ENCODE results near the gene HRAS.

The HRAS gene

GRCh38 chr11:560305-561147, 25.1 kb upstream of the HRAS start, which contains the start of the genes LMNTD2 and RASSF7:
Gene LMNTD2 (minus strand): TSS chr11:560738. CDS start chr11:560716, 22 bp downstream.
Gene RASSF7 (plus strand): TSS chr11:560970. CDS start chr11:561769, 799 bp downstream.
- Histone ChIP-seq H4K20me1 (peaks cover 59% of the 10 kb centered on the region), H3K27ac (peak within 1 kb of the TSS; percentile 75)

GRCh38 chr11:559712-560304, 24.4 kb upstream of the HRAS start:
- Histone ChIP-seq H3K27me3 (peaks cover 44% of the 10 kb centered on the region), H3K4me1 (peaks cover 58% of the 10 kb centered on the region), H3K9me3 (no peaks in the 10 kb centered on the region), H4K20me1 (peaks cover 56% of the 10 kb centered on the region), H3K27ac (peak overlapping the region; percentile 75), H3K4me2 (peak overlapping the region; percentile 99), H3K36me3 (peaks cover 28% of the 10 kb centered on the region), H3K9ac (peak overlapping the region; percentile 77), H3K4me3 (peak overlapping the region; percentile 97)
- TF ChIP-seq Cebpa-rat (IDR thresholded peaks at IDR 0.05): no peak

More at GRCh38 chr11:560305-561147, 25.1 kb upstream of the HRAS start, which contains the start of the genes LMNTD2 and RASSF7:
- Histone ChIP-seq H3K4me1 (peaks cover 61% of the 10 kb centered on the region), H3K4me3 (peak within 1 kb of the TSS; percentile 97), H3K36me3 (peaks cover 31% of the 10 kb centered on the region), H3K9me3 (no peaks in the 10 kb centered on the region), H3K9ac (peak within 1 kb of the TSS; percentile 78), H3K4me2 (peak within 1 kb of the TSS; percentile 99), H3K27me3 (peaks cover 40% of the 10 kb centered on the region)
- no peak for TF ChIP-seq Cebpa-rat (IDR thresholded peaks at IDR 0.05)

- Histone ChIP-seq H3K4me3 (no peak overlapping the region), H3K9ac (no peak overlapping the region), H3K36me3 (peaks cover 22% of the 10 kb centered on the region), H3K9me3 (no peaks in the 10 kb centered on the region), H4K20me1 (peaks cover 51% of the 10 kb centered on the region), H3K27me3 (peaks cover 44% of the 10 kb centered on the region), H3K4me2 (0 out of 2 replicates have a peak overlapping the region, but pooled peaks have one; percentile 99), H3K4me1 (peaks cover 64% of the 10 kb centered on the region), H3K27ac (no peak overlapping the region)
- no peak for TF ChIP-seq Cebpa-rat (IDR thresholded peaks at IDR 0.05)
Measured at GRCh38 chr11:559020-559620, 23.7 kb upstream of the HRAS start.

- H3K4me1 ChIP-seq: peaks cover 64% of the 10 kb centered on the region
- peaks cover 15% of the 10 kb centered on the region; the same call in 1 of the 2 replicates for H3K36me3 ChIP-seq
- no peak overlapping the region for H3K4me2 ChIP-seq
- H4K20me1 ChIP-seq: peaks cover 45% of the 10 kb centered on the region
- no peak for TF ChIP-seq Cebpa-rat (IDR thresholded peaks at IDR 0.05)
- H3K9me3 ChIP-seq: no peaks in the 10 kb centered on the region
- no peak overlapping the region for H3K9ac ChIP-seq
- H3K4me3 ChIP-seq: no peak overlapping the region
- H3K27ac ChIP-seq: no peak overlapping the region
- peaks cover 44% of the 10 kb centered on the region for H3K27me3 ChIP-seq
Measured at GRCh38 chr11:558503-558902, 23.1 kb upstream of the HRAS start.

- no peak for TF ChIP-seq Cebpa-rat (IDR thresholded peaks at IDR 0.05)
- H3K9ac ChIP-seq: no peak overlapping the region
- peaks cover 6% of the 10 kb centered on the region; the same call in 1 of the 2 replicates for H3K36me3 ChIP-seq
- peaks cover 65% of the 10 kb centered on the region for H3K4me1 ChIP-seq
- no peak overlapping the region for H3K27ac ChIP-seq
- no peak overlapping the region for H3K4me2 ChIP-seq
- peaks cover 35% of the 10 kb centered on the region for H4K20me1 ChIP-seq
- H3K4me3 ChIP-seq: 0 out of 2 replicates have a peak overlapping the region, but pooled peaks have one; percentile 65
- no peaks in the 10 kb centered on the region for H3K9me3 ChIP-seq
- H3K27me3 ChIP-seq: peaks cover 44% of the 10 kb centered on the region
Measured at GRCh38 chr11:557328-558132, 22.2 kb upstream of the HRAS start.

GRCh38 chr11:556662-557256, 21.4 kb upstream of the HRAS start:
- TF ChIP-seq Cebpa-rat (IDR thresholded peaks at IDR 0.05): no peak
- peak overlapping the region; percentile 65 for H3K4me3 ChIP-seq
- no peaks in the 10 kb centered on the region for H3K36me3 ChIP-seq
- H3K9me3 ChIP-seq: no peaks in the 10 kb centered on the region
- peak overlapping the region; percentile 98 for H3K4me2 ChIP-seq
- peaks cover 44% of the 10 kb centered on the region for H3K27me3 ChIP-seq
- peaks cover 27% of the 10 kb centered on the region for H4K20me1 ChIP-seq
- H3K9ac ChIP-seq: no peak overlapping the region
- peaks cover 58% of the 10 kb centered on the region for H3K4me1 ChIP-seq
- no peak overlapping the region for H3K27ac ChIP-seq

- H3K4me2 ChIP-seq: peak overlapping the region; percentile 98
- H3K36me3 ChIP-seq: no peaks in the 10 kb centered on the region
- no peak for TF ChIP-seq Cebpa-rat (IDR thresholded peaks at IDR 0.05)
- H3K9me3 ChIP-seq: no peaks in the 10 kb centered on the region
- peaks cover 53% of the 10 kb centered on the region for H3K4me1 ChIP-seq
- H3K4me3 ChIP-seq: peak overlapping the region; percentile 65
- H3K9ac ChIP-seq: 0 out of 2 replicates have a peak overlapping the region, but pooled peaks have one; percentile 48
- H3K27me3 ChIP-seq: peaks cover 44% of the 10 kb centered on the region
- H3K27ac ChIP-seq: 0 out of 2 replicates have a peak overlapping the region, but pooled peaks have one; percentile 13
- H4K20me1 ChIP-seq: peaks cover 20% of the 10 kb centered on the region
Measured at GRCh38 chr11:555780-556661, 20.6 kb upstream of the HRAS start.
